ENCODE results near the gene DMD. TPM values are rescaled to one million over a fixed set of nuclear protein-coding genes. Genes with fewer than 3 reads are reported as not detected.

Gene DMD
- total and polyA plus RNA-seq, 2 of the 8 experiments (the other 6 are each of a cell fraction or from before 2014, with no cell fraction given): 4.8 to 7.4 TPM

GRCh38 chrX:32741910-32742309 lies 469.4 kb downstream of the DMD start (continued):
- no peak for TF ChIP-seq CHD7 (IDR thresholded peaks at IDR 0.05; ENCODE audit: insufficient replicate concordance, low read length)
- no peak for TF ChIP-seq SIRT6 (IDR thresholded peaks at IDR 0.05; ENCODE audit: low read length)
- TF ChIP-seq SIX5 (IDR thresholded peaks at IDR 0.05; ENCODE audit: low read depth, low read length): no peak
- no peak for TF ChIP-seq SP4 (IDR thresholded peaks at IDR 0.05; ENCODE audit: low read length)
- no peak for TF ChIP-seq RFX5 (IDR thresholded peaks at IDR 0.05; ENCODE audit: borderline replicate concordance, low read depth, low read length)
- TF ChIP-seq BACH1 (IDR thresholded peaks at IDR 0.05; ENCODE audit: low read length): no peak

All from H1 (cell line).